Esophagus muscularis mucosa (tissue), 3 donors: ENCODE results near the gene UBE2F.

Source experiments
- POLR2AphosphoS5 ChIP-seq, 2 donors: sonication (generic); formaldehyde crosslinking; IDR thresholded peaks; one replicate each; pipeline ENCODE4 v1.6.1; 2017; ENCODE audit warnings: antibody characterized with exemption in 2 of 2
- TF ChIP-seq, protein P1 (sequence below), 3 experiments: fragments of 200-600 bp in 2 of 3; fragments of 450-650 bp in 1 of 3; sonication (generic) in 2 of 3; IDR thresholded peaks; one replicate each; pipeline ENCODE4 v1.5.1; 2017 to 2019; ENCODE audit warnings: antibody characterized with exemption in 3 of 3, mild to moderate bottlenecking in 2 of 3, moderate library complexity in 1 of 3

GRCh38 chr2:238080518-238080917 lies 113.7 kb downstream of the UBE2F start:
- TF ChIP-seq, protein P1, sequence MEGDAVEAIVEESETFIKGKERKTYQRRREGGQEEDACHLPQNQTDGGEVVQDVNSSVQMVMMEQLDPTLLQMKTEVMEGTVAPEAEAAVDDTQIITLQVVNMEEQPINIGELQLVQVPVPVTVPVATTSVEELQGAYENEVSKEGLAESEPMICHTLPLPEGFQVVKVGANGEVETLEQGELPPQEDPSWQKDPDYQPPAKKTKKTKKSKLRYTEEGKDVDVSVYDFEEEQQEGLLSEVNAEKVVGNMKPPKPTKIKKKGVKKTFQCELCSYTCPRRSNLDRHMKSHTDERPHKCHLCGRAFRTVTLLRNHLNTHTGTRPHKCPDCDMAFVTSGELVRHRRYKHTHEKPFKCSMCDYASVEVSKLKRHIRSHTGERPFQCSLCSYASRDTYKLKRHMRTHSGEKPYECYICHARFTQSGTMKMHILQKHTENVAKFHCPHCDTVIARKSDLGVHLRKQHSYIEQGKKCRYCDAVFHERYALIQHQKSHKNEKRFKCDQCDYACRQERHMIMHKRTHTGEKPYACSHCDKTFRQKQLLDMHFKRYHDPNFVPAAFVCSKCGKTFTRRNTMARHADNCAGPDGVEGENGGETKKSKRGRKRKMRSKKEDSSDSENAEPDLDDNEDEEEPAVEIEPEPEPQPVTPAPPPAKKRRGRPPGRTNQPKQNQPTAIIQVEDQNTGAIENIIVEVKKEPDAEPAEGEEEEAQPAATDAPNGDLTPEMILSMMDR (IDR thresholded peaks at IDR 0.05) = no peak
- no peak for TF ChIP-seq POLR2AphosphoS5 (IDR thresholded peaks at IDR 0.05)
